ENCODE results near the gene MELTF.
A peak's percentile ranks its signal among the peaks of the same experiment; 100 is the strongest.

Gene MELTF

DNA sequence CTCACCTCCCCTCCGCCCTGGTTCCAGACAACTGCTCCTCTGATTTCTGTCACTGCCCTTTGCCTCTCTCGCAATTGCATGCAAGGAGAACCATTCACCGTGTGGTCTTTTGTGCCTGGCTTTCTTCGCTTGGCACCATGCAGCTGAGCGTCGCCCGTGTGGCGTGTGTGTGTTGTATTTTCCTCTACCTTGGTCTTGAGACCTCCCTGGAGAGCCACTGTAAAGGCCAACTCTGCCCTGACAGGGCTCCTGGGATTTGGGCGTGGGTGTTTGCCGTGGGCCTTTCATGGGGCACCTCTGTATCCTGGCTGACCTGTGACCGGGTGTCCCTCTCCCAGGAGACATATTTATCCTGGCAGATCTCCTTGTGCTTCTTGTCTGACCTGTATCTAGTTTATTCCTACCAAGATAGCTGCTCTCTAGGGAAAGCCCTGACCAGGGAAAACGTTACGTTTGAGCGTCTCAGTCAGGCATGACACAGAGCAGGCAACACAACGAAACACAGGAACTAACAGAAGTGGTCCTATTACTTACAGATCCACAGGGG, 59.0 kb downstream of the MELTF start:
- TF ChIP-seq, protein P1, sequence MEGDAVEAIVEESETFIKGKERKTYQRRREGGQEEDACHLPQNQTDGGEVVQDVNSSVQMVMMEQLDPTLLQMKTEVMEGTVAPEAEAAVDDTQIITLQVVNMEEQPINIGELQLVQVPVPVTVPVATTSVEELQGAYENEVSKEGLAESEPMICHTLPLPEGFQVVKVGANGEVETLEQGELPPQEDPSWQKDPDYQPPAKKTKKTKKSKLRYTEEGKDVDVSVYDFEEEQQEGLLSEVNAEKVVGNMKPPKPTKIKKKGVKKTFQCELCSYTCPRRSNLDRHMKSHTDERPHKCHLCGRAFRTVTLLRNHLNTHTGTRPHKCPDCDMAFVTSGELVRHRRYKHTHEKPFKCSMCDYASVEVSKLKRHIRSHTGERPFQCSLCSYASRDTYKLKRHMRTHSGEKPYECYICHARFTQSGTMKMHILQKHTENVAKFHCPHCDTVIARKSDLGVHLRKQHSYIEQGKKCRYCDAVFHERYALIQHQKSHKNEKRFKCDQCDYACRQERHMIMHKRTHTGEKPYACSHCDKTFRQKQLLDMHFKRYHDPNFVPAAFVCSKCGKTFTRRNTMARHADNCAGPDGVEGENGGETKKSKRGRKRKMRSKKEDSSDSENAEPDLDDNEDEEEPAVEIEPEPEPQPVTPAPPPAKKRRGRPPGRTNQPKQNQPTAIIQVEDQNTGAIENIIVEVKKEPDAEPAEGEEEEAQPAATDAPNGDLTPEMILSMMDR (IDR thresholded peaks at IDR 0.05), result no peak
- H3K27ac ChIP-seq, result no peak overlapping the region
- no peak for DNase-seq (ENCODE audit: low spot score)
- no peak overlapping the region for H3K4me3 ChIP-seq

DNA sequence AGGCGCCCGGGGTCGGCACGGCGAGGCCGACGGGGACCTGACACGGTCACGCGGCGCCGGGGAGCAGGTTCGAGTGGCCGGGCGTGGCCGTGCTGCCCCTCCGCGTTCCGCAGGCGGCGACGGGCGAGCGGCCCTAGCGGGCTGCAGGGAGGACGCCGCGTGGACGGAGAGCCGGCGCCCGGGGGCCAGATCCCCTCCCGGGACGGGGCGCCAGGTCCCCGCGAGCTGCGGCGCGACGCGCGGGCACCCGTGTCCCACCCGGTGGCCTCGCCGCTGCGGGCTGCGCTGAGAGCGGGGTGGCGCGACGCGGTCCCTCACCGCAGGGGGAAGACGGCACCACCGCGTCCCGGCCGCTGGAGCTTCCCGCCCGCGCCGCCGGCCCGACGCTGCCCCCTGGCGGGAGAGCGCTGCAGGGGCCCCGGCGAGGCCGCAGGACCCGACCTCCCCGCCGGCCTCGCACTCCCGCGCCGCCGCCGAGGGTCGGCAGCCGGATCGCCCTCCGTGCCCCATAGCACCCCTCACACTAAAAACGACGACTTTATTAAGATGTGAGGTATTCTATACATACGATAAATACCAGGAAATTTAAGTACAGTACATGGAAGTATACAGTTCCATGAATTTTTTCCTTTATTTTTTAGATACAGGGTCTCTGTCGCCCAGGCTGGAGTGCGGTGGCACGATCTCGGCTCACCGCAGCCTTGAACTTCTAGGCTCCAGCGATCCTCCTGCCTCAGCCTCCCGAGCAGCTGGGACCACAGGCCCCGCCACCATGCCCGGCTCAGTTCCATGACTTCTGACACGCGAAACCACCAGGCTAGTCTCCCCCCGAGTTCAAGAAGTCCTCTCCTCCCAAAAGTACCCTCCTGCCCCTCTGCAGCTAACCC, 59.7 kb downstream of the MELTF start:
- DNase-seq (ENCODE audit: low spot score), result no peak
- TF ChIP-seq, protein P1 (IDR thresholded peaks at IDR 0.05), result peak; percentile 89
- peak overlapping the region; percentile 76 for H3K4me3 ChIP-seq
- peak overlapping the region; percentile 42 to 80 for H3K27ac ChIP-seq

DNA sequence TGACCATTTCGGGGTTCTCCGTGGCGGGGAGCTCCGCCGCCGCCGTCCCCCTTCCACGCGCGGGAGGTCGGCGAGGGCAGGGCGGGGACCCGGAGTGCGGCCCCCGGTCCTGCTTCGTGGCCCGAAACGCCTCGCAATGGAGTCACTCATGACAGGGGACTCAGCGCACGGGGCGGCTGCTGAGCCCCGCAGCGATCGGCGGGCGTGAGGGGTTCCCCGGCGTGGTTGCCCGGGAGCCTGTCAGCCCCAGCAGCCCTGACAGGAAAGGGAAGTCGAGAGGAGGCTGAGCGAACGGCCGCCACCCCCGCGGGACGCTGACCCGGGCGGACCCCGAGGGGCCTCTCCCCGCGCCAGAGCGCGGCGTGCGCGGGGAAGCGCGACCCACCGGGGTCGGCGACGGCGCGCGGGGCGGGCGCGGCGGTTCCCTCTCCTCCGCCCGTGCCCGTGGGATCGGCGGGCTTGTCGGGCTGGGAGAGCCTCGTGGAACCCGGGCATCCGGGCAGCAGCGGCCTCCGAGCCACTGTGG, 60.4 kb downstream of the MELTF start:
- no peak for DNase-seq (ENCODE audit: low spot score)
- H3K4me3 ChIP-seq, result peak overlapping the region; percentile 76
- TF ChIP-seq, protein P1 (IDR thresholded peaks at IDR 0.05), result no peak

DNA sequence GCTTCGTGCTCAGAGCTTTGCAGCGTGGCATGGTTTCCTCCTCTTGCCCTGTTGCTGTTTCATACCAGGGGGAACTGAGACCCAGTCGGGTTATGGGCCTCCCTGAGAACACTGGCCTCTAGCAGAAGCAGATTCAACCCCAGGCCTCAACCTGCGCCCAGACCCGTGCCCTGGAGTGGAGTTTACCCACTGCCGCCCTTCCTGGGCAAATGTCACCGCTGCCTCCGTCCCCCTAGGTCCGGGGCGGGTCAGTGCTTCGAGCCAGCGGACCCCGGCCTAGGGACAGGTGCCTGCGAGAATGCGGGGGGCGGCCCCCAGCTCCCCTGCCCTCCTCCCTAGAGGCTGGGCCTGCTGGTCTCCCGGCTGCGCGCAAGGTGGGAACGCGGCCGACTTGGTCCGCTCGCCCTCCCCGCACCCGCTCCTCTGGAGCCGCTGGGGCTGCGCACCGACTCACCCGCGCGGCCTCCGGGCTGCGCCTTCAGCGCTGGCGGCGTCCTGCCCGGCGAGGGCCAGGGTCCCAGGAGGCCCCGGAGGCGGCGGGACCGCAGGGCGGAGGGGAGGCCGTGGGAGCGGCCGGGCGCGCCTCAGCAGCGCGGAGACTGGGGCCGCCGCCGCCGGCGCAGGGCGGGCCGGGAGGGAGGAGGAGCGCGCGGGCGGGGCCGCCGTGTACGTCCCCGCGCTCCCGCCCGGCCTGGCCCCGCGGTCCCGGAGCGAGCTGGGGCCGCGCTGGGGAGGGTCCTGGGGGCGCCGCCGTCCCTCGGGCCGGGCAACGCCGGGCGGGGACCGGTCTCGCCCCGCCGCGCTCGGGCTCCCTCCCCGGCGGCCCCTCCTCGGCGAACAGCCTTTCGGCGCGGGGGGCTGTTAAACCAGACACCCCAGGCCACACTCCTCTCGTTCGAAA, 61.1 kb downstream of the MELTF start, which contains the start of gene PIGZ:
TSS of gene PIGZ (minus strand) at position 601 of the 901 bp plus-strand sequence. CDS start 16,802 bp downstream, outside the sequence.
- Histone ChIP-seq H3K27ac (peak within 1 kb of the TSS; percentile 42 to 80), H3K4me3 (peak within 1 kb of the TSS; percentile 76)
- TF ChIP-seq, protein P1 (IDR thresholded peaks at IDR 0.05), result no peak
- no peak for DNase-seq (ENCODE audit: low spot score)

More for the DNA sequence above, 60.4 kb downstream of the MELTF start:
- H3K27ac ChIP-seq, result peak overlapping the region; percentile 42 to 80

DNA sequence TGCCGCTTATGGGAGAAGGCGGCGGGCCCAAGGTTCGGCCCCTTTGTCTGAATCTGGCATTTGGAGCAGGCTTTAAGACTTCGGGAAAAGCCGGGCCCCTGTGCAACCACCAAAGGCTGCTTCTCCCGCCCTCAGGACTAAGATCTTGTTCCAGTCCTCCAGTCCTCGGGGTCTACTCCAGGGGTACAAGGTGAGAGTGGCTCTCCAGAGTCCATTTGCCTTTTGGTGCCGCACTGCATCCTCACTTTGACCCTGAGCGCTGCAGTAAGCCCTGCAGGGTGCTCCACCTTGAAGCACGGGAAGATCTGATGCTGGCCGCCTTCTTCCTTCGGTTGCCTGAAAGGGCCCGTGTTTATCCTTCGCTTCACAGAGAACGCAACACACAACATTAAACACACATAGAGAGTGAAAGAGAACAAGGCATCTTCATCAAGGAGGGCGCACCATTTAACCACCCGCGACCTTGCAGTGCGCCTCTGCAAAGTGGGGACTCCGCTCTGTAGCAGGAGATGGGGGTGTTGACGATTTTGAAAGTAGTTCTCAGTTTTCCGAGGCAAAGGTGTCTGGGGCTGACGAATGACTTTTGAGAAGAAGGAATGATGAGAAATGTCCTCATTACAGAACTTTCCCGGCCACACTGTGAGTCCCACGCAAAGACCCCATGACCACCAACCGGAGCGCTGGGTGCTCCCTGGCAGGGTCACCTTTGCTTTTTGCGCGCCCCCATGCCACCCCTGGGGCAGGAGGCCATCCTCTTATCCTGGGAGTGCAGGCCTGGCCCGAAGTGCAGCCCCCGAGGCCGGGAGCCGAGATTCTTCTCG, 62.0 kb downstream of the MELTF start:
- no peak for DNase-seq (ENCODE audit: low spot score)
- TF ChIP-seq, protein P1 (IDR thresholded peaks at IDR 0.05), result no peak
- Histone ChIP-seq H3K27ac (no peak overlapping the region), H3K4me3 (peak overlapping the region; percentile 76)

All from coronary artery (tissue), 2 donors.